ENCODE results near the gene NHLRC4. TPM values are rescaled to one million over a fixed set of nuclear protein-coding genes. Genes with fewer than 3 reads are reported as not detected.
A peak's percentile ranks its signal among the peaks of the same experiment; 100 is the strongest.

The NHLRC4 gene
- total and polyA plus RNA-seq, 9 of the 15 experiments (the other 6 are each of a cell fraction or from before 2014, with no cell fraction given), result 0.24 to 3.7 (median 1.3) TPM; not detected in 2

DNA sequence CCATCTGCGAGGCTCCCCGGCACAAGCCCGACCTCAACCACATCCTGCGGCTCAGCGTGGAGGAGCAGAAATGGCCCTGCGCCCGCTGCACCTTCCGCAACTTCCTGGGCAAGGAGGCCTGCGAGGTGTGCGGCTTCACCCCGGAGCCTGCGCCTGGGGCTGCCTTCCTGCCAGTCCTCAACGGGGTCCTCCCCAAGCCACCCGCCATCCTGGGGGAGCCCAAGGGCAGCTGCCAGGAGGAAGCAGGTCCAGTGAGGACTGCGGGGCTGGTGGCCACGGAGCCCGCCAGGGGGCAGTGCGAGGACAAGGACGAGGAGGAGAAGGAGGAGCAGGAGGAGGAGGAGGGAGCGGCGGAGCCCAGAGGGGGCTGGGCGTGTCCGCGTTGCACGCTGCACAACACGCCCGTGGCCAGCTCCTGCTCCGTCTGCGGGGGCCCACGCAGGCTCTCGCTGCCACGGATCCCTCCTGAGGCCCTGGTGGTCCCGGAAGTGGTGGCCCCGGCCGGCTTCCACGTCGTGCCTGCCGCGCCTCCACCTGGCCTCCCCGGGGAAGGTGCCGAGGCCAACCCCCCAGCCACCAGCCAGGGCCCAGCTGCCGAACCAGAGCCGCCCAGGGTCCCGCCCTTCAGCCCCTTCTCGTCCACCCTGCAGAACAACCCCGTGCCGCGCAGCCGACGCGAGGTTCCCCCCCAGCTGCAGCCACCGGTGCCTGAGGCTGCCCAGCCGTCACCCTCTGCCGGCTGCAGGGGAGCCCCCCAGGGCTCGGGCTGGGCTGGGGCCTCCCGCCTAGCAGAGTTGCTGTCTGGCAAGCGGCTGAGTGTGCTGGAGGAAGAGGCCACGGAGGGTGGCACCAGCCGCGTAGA, 19.7 kb upstream of the NHLRC4 start:
- DNase-seq (ENCODE audit: extremely low read depth in 1 of 4, low spot score in 3 of 4), result peak; percentile 46 to 63 (median 57)
- POLR2A ChIA-PET, result interaction anchor here (1.0 kb wide), 1 partner anchor 30 kb away, joined by 3 read pairs; no protein-coding TSS in a partner anchor
- BruUV-seq (replicated peaks), result TSS peak; percentile 23
- TF ChIP-seq, protein P1, sequence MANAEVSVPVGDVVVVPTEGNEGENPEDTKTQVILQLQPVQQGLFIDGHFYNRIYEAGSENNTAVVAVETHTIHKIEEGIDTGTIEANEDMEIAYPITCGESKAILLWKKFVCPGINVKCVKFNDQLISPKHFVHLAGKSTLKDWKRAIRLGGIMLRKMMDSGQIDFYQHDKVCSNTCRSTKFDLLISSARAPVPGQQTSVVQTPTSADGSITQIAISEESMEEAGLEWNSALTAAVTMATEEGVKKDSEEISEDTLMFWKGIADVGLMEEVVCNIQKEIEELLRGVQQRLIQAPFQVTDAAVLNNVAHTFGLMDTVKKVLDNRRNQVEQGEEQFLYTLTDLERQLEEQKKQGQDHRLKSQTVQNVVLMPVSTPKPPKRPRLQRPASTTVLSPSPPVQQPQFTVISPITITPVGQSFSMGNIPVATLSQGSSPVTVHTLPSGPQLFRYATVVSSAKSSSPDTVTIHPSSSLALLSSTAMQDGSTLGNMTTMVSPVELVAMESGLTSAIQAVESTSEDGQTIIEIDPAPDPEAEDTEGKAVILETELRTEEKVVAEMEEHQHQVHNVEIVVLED (CRISPR knock-in tag; IDR thresholded peaks at IDR 0.05), result no peak
- TF ChIP-seq, protein P2, sequence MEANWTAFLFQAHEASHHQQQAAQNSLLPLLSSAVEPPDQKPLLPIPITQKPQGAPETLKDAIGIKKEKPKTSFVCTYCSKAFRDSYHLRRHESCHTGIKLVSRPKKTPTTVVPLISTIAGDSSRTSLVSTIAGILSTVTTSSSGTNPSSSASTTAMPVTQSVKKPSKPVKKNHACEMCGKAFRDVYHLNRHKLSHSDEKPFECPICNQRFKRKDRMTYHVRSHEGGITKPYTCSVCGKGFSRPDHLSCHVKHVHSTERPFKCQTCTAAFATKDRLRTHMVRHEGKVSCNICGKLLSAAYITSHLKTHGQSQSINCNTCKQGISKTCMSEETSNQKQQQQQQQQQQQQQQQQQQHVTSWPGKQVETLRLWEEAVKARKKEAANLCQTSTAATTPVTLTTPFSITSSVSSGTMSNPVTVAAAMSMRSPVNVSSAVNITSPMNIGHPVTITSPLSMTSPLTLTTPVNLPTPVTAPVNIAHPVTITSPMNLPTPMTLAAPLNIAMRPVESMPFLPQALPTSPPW (CRISPR knock-in tag; IDR thresholded peaks at IDR 0.05), result peak; percentile 69
- TF ChIP-seq CHD4 (IDR thresholded peaks at IDR 0.05; ENCODE audit: insufficient read depth, insufficient replicate concordance, low read depth, low read length, poor library complexity, severe bottlenecking) (no peak), HNRNPH1 (optimal IDR thresholded peaks at IDR 0.05; ENCODE audit: low read depth, low read length) (no peak), STAT5B (CRISPR knock-in tag; IDR thresholded peaks at IDR 0.05) (no peak)
- TF ChIP-seq, protein P3, sequence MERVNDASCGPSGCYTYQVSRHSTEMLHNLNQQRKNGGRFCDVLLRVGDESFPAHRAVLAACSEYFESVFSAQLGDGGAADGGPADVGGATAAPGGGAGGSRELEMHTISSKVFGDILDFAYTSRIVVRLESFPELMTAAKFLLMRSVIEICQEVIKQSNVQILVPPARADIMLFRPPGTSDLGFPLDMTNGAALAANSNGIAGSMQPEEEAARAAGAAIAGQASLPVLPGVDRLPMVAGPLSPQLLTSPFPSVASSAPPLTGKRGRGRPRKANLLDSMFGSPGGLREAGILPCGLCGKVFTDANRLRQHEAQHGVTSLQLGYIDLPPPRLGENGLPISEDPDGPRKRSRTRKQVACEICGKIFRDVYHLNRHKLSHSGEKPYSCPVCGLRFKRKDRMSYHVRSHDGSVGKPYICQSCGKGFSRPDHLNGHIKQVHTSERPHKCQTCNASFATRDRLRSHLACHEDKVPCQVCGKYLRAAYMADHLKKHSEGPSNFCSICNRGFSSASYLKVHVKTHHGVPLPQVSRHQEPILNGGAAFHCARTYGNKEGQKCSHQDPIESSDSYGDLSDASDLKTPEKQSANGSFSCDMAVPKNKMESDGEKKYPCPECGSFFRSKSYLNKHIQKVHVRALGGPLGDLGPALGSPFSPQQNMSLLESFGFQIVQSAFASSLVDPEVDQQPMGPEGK (CRISPR knock-in tag; IDR thresholded peaks at IDR 0.05; ENCODE audit: borderline replicate concordance), result no peak
- TF ChIP-seq, protein P4, sequence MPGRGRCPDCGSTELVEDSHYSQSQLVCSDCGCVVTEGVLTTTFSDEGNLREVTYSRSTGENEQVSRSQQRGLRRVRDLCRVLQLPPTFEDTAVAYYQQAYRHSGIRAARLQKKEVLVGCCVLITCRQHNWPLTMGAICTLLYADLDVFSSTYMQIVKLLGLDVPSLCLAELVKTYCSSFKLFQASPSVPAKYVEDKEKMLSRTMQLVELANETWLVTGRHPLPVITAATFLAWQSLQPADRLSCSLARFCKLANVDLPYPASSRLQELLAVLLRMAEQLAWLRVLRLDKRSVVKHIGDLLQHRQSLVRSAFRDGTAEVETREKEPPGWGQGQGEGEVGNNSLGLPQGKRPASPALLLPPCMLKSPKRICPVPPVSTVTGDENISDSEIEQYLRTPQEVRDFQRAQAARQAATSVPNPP (IDR thresholded peaks at IDR 0.05; ENCODE audit: borderline replicate concordance, insufficient read depth, insufficient read length), result no peak
- TF ChIP-seq, protein P5, sequence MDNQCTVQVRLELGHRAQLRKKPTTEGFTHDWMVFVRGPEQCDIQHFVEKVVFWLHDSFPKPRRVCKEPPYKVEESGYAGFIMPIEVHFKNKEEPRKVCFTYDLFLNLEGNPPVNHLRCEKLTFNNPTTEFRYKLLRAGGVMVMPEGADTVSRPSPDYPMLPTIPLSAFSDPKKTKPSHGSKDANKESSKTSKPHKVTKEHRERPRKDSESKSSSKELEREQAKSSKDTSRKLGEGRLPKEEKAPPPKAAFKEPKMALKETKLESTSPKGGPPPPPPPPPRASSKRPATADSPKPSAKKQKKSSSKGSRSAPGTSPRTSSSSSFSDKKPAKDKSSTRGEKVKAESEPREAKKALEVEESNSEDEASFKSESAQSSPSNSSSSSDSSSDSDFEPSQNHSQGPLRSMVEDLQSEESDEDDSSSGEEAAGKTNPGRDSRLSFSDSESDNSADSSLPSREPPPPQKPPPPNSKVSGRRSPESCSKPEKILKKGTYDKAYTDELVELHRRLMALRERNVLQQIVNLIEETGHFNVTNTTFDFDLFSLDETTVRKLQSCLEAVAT (IDR thresholded peaks at IDR 0.05), result no peak
- TF ChIP-seq, protein P6, sequence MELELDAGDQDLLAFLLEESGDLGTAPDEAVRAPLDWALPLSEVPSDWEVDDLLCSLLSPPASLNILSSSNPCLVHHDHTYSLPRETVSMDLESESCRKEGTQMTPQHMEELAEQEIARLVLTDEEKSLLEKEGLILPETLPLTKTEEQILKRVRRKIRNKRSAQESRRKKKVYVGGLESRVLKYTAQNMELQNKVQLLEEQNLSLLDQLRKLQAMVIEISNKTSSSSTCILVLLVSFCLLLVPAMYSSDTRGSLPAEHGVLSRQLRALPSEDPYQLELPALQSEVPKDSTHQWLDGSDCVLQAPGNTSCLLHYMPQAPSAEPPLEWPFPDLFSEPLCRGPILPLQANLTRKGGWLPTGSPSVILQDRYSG (tag; conservative IDR thresholded peaks at IDR 0.05; ENCODE audit: low read depth), result no peak

More for the DNA sequence above, 19.7 kb upstream of the NHLRC4 start:
- Histone ChIP-seq H3K9ac (ENCODE audit: insufficient read depth in 1 of 2, low read depth in 2 of 2, low read length in 2 of 2) (0 out of 4 replicates have a peak overlapping the region, but pooled peaks of 1 of the 2 experiments have one; percentile 61), H3K27ac (ENCODE audit: extremely low read depth, low read depth, low read length) (no peak overlapping the region), H2AFZ (ENCODE audit: low read depth, low read length) (no peak overlapping the region), H3K36me3 (ENCODE audit: control insufficient read depth, insufficient read depth, low read length) (peaks cover 72% of the 10 kb centered on the region; the same call in 1 of the 3 replicates), H3K79me2 (ENCODE audit: control insufficient read depth, insufficient read depth, low read length) (peaks cover 58% of the 10 kb centered on the region), H3K9me1 (ENCODE audit: control insufficient read depth, insufficient read depth, low read length) (no peaks in the 10 kb centered on the region), H3K4me1 (replicated peaks in 1 of 2; ENCODE audit: control insufficient read depth in 2 of 2, insufficient read depth in 2 of 2, low read length in 2 of 2) (peaks cover 0 to 60% of the 10 kb centered on the region in 2 experiments; a peak in 3 of 5 replicates), H3K9me3 (replicated peaks; ENCODE audit: control insufficient read depth, insufficient read depth, low read depth, low read length) (no peaks in the 10 kb centered on the region), H3K4me2 (ENCODE audit: insufficient read depth, low read length) (no peak overlapping the region), H3K27me3 (ENCODE audit: control insufficient read depth in 2 of 2, insufficient read depth in 2 of 2, low read length in 2 of 2) (no peaks in the 10 kb centered on the region), H4K20me1 (replicated peaks; ENCODE audit: control insufficient read depth, insufficient read depth, low read length) (0 out of 2 replicates have a peak, but pooled peaks cover 7% of the 10 kb centered on the region), H3K4me3 (no peak overlapping the region)
- in situ Hi-C loops (cut with MboI) (no loop called here), intact Hi-C loops (cut with micrococcal nuclease) (no loop called here)
- ATAC-seq (peak; percentile 93), FAIRE-seq (peak; percentile 66)
- WGBS (ENCODE audit: insufficient coverage, low coverage, missing lambda C conversion rate), result 82% methylated on average over 11 of the region's 60 CpGs
- CTCF ChIA-PET (ENCODE audit: low intra/inter-chr PET ratio), result no interaction called here
